Urothelium cell line (cell line): ENCODE results near the gene RFX2.

Experiments used
- DNase-seq: peaks from one replicate; pipeline ENCODE4 v3.0.0; 2011; ENCODE audit warnings: low spot score, mixed read lengths
- FAIRE-seq: peaks from 2 replicates; lab custom pipeline; 2011; peaks lifted over from hg19 to GRCh38; lab: Jason Lieb, UNC

The RFX2 gene

GRCh38 chr19:6061376-6062130 lies 48.7 kb downstream of the RFX2 start:
- FAIRE-seq: no peak
- DNase-seq: no peak

DNA sequence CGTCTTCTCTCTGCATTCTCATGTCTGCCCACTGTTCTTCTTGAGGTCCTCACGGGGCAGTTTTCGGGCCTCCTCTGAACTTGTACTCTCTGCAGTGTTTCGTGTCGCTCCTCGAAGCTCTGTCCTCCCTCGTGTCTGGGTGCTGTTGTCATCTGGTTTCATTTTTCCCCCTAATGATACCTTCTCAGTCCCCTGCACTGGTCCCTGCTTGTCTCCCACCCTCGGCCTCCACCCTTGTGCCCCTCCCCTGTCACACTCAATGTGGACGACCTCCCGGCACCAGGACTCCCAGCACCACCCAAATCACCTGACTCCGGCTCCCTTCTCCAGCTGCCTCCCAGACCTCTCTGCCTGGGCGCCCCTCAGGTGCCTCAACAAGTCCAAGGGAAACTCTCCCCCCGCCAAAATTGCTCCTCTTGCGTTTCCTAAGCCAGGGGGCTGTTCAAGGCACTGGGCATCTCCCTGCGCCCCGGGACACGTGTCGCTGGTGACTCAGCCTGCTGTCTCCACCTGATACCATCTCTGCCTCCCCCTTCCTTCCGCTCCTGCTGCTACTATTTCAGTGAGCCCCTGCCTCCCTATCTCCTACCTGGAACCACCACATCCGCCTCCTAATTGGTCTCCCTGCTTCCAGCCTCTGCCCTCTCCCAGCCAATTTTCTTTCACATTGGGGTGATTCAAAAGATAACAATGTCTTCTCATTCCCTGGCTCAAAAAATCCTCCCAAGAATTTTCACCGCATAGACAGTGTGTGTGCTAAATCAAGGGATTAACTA lies 49.5 kb downstream of the RFX2 start:
- peak; percentile 74 for DNase-seq
- FAIRE-seq: no peak

- DNase-seq: no peak
- no peak for FAIRE-seq
Observed at GRCh38 chr19:6059988-6060599, 50.2 kb downstream of the RFX2 start.

GRCh38 chr19:6059396-6059947 lies 50.8 kb downstream of the RFX2 start:
- no peak for FAIRE-seq
- no peak for DNase-seq

DNA sequence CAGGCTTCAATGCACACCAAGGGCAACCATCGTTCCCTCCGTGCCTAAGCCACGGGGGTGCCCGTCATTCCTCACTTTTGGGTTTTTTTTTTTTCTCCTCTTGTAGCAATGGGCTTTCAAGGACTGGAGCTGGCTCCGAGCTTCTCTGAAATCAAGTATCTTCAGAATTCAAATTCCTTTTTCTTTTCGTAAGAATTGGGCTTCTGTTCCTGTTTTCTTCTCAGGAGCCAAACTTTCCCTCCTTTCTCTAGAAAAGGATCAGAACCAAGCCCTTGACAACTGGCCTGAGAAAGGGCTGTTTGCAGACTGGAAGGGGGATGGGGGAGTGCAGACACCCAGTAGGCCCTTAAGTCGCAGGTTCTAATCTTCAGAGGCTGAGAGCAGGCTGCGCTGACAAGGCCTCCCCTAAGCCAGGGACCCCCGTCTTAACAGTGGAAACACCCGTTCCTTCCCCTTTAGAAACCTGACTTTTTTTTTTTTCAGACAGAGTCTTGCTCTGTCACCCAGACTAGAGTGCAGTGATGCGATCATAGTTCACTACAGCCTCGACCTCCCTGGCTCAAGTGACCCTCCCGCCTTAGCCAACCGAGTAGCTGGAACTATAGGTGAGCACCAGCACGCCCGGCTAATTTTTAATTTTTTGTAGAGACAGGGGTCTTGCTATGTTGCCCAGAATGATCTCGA lies 51.6 kb downstream of the RFX2 start:
- no peak for FAIRE-seq
- DNase-seq: no peak

DNA sequence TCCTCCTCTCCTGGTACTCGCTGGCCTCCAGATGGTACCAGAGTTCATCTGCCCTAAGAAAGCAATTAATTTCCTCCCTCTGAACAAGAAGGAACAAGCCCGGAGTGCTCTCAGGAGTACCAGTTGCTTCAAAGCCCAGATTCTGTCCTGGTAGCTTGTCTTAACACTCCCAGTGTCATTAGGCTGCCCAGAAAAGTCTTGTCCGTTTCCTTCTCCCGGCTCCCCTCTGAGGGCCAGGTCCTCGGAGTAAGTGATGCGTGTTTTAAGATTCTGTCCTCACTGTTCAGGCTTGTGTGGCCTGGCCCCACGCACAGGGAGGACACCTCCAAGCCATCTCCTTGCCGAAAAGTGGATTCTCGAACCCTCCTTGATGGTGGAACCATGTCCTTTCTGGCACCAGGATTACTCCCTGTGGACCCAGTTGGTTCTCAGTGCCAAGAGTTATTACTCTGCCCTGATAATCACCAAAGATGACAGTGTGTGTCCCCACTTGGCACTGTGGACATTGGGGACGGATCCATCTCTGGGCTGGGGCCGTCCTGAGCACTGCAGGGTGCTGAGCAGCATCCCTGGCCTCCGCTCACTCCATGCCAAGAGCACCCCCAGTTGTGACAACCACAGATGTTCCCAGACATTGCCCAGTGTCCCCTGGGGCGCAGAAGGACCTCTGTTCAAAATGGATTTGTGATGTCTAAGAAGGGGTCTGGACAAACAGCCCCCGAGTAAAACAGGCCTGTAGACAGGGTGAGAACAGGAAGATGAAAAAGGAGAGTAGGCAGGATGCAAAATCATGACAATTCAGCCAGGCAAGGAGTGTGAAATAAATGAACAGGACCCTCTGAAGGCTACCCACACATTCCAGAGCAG lies 52.4 kb downstream of the RFX2 start:
- no peak for DNase-seq
- FAIRE-seq: no peak

- DNase-seq (peak; percentile 42), FAIRE-seq (no peak)
Observed at GRCh38 chr19:6056801-6057650, 53.3 kb downstream of the RFX2 start.

GRCh38 chr19:6056282-6056741 lies 54.0 kb downstream of the RFX2 start:
- no peak for FAIRE-seq
- DNase-seq: no peak

DNA sequence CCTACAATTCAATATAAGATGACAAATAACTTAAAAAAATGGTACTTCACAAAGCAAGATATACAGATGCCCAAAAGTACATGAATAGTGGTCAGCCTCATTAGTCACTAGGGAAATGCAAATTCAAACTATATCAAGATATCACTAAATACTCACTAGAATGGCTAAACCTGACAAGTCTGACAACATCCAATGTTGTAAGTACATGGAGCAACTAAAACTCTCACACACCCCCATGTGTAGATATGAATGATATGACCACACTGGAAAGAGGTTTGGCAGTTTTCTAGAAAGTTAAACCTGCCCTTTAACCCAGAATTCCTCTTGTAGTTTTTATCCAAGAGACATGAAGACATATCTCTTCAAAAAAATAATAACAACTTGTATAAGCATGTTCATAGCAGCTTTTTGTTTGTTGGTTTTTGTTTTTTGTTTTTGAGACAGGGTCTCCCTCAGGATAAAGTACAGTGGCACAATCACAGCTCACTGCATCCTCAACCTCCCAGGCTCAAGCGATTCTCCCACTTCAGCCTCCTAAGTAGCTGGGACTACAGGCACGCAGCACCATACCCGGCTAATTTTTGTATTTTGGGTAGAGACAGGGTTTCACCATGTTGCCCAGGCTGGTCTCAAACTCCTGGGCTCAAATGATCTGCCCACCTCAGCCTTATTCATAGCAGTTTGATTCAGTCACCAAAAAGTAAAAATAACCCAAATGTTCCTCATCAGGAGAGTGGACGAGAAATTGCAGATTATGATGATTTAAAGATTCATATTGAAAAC lies 55.1 kb downstream of the RFX2 start:
- DNase-seq (no peak), FAIRE-seq (no peak)

- peak; percentile 77 for DNase-seq
- FAIRE-seq: no peak
Observed at GRCh38 chr19:6048793-6049405, 61.4 kb downstream of the RFX2 start.

GRCh38 chr19:6048348-6048747 lies 62.0 kb downstream of the RFX2 start:
- FAIRE-seq: no peak
- no peak for DNase-seq

DNA sequence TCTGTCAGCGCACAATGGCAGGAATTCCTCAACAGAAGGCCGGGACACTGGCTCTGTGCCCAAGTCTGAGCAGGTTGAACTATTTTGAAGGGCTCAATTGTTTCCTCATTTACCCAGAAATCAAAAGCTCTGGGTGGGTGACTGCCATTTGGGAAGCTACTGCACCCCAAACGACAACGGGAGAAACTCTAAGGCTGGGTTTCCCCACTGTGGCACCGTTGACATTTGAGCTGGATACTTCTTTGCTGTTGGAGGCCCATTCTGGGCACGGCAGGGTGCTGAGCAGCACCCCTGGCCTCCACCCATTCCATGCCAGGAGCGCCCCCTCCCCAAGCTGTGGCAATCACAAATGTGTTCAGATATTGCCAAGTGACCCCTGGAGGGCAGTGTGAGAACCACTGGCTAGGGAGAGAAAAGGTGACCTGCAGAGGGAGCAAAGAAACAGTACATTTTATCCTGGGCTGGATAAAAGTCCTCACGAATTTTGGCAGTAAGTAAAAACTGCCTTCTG lies 62.5 kb downstream of the RFX2 start:
- DNase-seq (peak; percentile 47), FAIRE-seq (no peak)

GRCh38 chr19:6047256-6047655 lies 63.0 kb downstream of the RFX2 start:
- DNase-seq (no peak), FAIRE-seq (no peak)

- no peak for FAIRE-seq
Observed at GRCh38 chr19:6045108-6045507, 65.2 kb downstream of the RFX2 start.

DNA sequence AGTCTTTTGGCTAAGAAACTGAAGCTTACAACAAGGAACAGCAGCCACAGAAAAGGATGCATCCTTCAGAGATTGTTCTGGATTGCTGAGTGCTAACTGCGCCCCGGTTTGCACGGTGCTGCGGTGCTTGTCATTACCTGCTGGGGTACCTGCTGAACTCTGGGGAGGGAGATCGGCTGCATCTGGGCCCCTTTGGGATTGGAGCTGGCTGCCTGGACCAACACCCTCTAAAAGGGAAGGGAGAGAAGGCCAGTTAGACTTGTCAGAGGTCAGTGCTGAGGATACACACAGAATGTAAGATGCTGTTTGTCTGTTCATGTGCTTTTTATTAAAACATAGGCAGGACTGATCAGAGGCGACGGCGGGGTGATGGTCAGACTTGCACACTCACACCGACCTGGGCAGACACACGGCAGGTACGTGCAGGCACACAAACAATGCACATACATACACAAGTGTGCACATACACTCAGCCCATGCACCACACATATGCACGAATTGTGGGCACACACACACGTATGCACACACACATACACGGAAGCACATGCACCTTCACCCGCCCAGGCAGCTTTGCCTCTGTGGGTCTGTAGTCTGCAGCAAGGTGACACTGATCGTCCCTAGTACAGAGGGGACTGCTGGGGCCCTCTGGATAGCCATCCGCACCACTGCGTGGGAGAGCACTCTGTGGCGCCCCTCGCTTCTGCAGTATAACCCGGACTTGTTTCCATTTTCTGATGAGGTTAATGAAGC lies 66.1 kb downstream of the RFX2 start:
- no peak for FAIRE-seq

More at GRCh38 chr19:6045108-6045507, 65.2 kb downstream of the RFX2 start:
- no peak for DNase-seq

DNA sequence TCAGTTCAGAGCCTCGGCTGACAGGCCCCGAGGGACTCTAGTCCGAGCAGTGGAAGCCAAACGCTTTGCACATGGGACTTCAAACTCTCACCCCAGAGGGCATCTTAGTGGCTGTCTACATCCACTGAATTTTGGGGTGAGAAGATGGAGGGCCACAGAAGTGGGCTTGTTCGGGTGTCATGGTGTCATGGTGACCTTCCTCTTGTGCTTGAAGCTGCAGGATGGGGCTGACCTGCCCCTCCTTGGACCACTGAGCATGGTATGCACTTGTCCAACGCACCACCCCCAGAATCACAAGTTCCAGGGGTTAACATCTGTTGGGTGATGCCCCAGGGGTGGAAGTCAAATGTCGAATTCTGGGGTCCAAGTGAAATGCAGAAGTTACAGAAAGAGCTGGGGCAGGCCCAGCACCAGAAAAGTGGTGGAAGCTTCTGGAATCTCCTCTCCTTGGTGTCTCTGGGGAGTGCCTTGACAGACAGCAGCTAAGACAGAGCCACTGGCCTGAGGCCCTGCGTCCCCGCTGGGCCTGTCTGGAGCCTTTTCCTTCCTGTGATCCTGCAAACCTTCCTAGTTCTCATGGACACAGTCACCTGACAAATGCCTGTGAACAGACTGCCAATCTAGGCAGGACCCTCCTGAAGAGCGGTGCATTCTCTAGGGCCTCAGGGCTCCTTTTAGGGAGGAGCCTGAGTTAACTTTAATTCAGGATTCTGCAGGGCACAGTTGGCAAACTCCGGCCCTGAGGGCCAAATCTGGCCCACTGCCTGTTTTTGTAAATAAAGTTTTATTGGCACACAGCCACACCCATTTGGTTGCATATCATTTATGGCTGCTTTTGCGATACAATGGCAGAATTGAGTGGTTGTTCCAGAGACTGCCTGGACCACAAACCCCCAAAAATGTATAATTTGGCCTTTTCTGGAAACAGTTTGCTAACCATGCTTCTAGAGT lies 67.2 kb downstream of the RFX2 start:
- no peak for DNase-seq
- no peak for FAIRE-seq

More for the DNA sequence above, 66.1 kb downstream of the RFX2 start:
- DNase-seq: no peak
